Uterus (tissue), 4 donors: Measurements from ENCODE around the gene SLC38A2. TPM values are rescaled to one million over a fixed set of nuclear protein-coding genes. Genes with fewer than 3 reads are reported as not detected.
"Not testable (repeated sequence)": the region's sequence is repeated elsewhere in the genome, so short reads cannot be mapped to it uniquely, and the experiment has no call there.

Experiments used
- DNase-seq, 2 donors: peaks; one replicate each; pipeline ENCODE4 v3.0.0-alpha.2; 2019 to 2020
- H3K27ac ChIP-seq, 2 donors: fragments of 200-600 bp; sonication (generic); 1 replicate in 1 of 2; 2 replicates in 1 of 2; pipeline ENCODE4 v1.5.1; 2016 to 2018
- H3K27me3 ChIP-seq, 2 donors: fragments of 200-600 bp; sonication (generic); one replicate each; pipeline ENCODE4 v1.5.1; 2018 to 2019; ENCODE audit warnings: control low read depth in 1 of 2
- H3K36me3 ChIP-seq, 2 donors: fragments of 200-600 bp; sonication (generic); one replicate each; pipeline ENCODE4 v1.5.1; 2019; ENCODE audit warnings: control low read depth in 1 of 2
- H3K4me1 ChIP-seq, 2 donors: fragments of 200-600 bp; sonication (generic); one replicate each; pipeline ENCODE4 v1.5.1; 2018 to 2019; ENCODE audit warnings: control low read depth in 1 of 2
- H3K4me3 ChIP-seq, 2 donors: fragments of 200-600 bp; sonication (generic); 1 replicate in 1 of 2; 2 replicates in 1 of 2; pipeline ENCODE4 v1.5.1; 2018 to 2019; ENCODE audit warnings: mild to moderate bottlenecking in 1 of 2
- H3K9me3 ChIP-seq, 2 donors: fragments of 200-600 bp; sonication (generic); one replicate each; pipeline ENCODE4 v1.5.1; 2019; ENCODE audit warnings: control low read depth in 1 of 2
- POLR2A ChIP-seq, 2 donors: fragments of 450-650 bp; IDR thresholded peaks; one replicate each; pipeline ENCODE4 v1.6.1; 2016; ENCODE audit warnings: antibody characterized with exemption in 2 of 2, mild to moderate bottlenecking in 1 of 2, moderate library complexity in 1 of 2
- intact Hi-C: fragments of 100-400 bp; cut with DNase I; formaldehyde crosslinking; loops from one replicate; pipeline ENCODE4 v1.15.1; 2023; ENCODE audit warnings: low total_unique reads
- total RNA-seq, 4 donors: library from RNA; depleted of rRNA in 3 of 4; stranded (reverse); fragments of >200 nt in 3 of 4; gene quantifications; one replicate each; pipeline versions ENCODE4 v1.1.0 to v1.2.4, GENCODE V29; 2014 to 2023
- TF ChIP-seq, protein P1 (sequence below), 4 experiments: fragments of 200-600 bp in 2 of 4; fragments of 450-650 bp in 2 of 4; sonication (generic) in 2 of 4; IDR thresholded peaks; one replicate each; pipeline ENCODE4 v1.5.1; 2016 to 2019; ENCODE audit warnings: antibody characterized with exemption in 4 of 4, mild to moderate bottlenecking in 2 of 4, moderate library complexity in 1 of 4
- donor health status: DM: yes; HTN: yes; CAD: no.

Gene SLC38A2
- total RNA-seq, 4 donors from 2014 or later = 234 to 487 (median 372) TPM

DNA sequence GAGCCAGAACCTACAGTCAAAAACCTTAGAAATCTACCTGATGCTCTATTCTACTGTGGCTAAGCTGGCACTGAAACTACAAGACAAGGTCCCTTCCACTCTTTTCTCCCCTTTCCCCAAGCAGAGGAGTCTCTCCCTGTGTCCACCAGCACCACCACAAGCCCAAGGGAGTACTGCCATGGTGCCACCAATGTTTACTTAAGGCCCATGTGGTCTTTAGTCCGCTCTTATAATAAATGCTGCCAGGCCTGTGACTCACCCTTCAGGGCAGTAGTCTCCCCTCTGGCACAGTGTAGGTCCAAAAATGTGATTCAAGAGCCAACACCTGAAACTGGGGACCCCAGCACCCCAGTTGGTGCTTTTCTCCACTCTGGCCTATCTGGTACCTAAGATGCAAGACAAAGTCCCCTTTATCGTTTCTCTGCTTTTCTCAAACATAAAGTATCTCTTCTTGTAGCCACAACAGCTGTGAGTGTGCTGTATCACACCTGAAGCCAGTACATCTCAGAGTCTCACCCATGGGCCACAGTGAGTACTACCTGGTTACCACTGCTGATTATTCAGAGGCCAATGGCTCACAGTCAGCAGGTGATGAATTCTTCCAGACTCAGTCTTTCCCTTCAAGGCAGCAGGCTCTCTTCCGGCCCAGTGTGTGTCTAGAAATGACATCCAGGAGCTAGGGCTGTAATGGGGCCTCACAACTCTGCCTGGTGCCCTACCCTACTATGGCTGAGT, 29.3 kb downstream of the SLC38A2 start:
- DNase-seq = no peak
- intact Hi-C loops = no loop called here
- Histone ChIP-seq H3K27me3 (no peaks in the 10 kb centered on the region), H3K27ac (no peak overlapping the region), H3K4me1 (no peaks in the 10 kb centered on the region), H3K36me3 (no peaks in the 10 kb centered on the region), H3K9me3 (no peaks in the 10 kb centered on the region), H3K4me3 (no peak overlapping the region)
- TF ChIP-seq POLR2A (IDR thresholded peaks at IDR 0.05) = no peak
- TF ChIP-seq, protein P1, sequence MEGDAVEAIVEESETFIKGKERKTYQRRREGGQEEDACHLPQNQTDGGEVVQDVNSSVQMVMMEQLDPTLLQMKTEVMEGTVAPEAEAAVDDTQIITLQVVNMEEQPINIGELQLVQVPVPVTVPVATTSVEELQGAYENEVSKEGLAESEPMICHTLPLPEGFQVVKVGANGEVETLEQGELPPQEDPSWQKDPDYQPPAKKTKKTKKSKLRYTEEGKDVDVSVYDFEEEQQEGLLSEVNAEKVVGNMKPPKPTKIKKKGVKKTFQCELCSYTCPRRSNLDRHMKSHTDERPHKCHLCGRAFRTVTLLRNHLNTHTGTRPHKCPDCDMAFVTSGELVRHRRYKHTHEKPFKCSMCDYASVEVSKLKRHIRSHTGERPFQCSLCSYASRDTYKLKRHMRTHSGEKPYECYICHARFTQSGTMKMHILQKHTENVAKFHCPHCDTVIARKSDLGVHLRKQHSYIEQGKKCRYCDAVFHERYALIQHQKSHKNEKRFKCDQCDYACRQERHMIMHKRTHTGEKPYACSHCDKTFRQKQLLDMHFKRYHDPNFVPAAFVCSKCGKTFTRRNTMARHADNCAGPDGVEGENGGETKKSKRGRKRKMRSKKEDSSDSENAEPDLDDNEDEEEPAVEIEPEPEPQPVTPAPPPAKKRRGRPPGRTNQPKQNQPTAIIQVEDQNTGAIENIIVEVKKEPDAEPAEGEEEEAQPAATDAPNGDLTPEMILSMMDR (IDR thresholded peaks at IDR 0.05) = no peak

DNA sequence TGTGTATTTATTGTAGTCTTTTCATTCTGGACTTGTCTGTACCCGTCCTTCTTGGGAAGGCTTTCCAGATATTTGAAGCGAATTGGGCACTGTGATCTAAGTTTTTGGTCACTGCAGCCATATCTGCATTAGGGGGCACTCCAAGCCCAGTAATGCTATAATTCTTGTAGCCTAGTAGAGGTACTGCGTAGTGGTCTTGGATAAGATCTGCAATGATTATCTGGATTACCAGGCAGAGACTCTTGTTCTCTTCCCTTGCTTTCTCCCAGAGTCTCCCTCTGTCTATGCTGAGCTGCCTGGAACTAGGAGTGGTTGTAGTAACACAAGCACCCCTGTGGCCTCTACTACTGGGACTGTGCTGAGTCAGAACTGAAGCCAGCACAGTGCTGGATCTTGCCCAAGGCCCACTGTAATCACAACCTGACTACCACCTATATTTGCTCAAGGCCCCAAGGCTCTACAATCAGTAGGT, 30.0 kb downstream of the SLC38A2 start:
- H3K4me3 ChIP-seq = no peak overlapping the region
- H3K4me1 ChIP-seq = no peaks in the 10 kb centered on the region
- H3K27ac ChIP-seq = no peak overlapping the region
- intact Hi-C loops = no loop called here
- no peaks in the 10 kb centered on the region for H3K27me3 ChIP-seq
- no peaks in the 10 kb centered on the region for H3K9me3 ChIP-seq
- H3K36me3 ChIP-seq = no peaks in the 10 kb centered on the region
- DNase-seq = peak in 1 of 2 donors; percentile 33
- TF ChIP-seq, protein P1 (IDR thresholded peaks at IDR 0.05) = peak; percentile 47 to 81 (median 59)
- no peak for TF ChIP-seq POLR2A (IDR thresholded peaks at IDR 0.05)

DNA sequence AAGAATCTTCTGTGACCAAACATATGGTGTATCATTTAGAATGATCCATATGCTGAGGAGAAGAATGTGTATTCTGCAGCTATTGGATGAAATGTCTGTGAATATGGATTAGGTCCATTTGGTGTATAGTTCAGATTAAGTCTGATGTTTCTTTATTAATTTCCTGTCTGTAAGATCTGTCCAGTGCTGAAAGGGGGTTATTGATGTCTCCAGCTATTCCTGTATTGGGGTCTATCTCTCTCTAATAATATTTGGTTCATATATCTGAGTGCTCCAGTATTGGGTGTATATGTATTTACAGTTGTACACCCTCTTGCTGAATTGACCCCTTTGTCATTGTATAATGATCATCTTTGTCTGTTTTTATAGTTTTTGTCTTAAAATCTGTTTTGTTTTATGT, 33.5 kb downstream of the SLC38A2 start:
- Histone ChIP-seq H3K9me3 (no peaks in the 10 kb centered on the region), H3K27ac (no peak overlapping the region), H3K27me3 (no peaks in the 10 kb centered on the region), H3K4me1 (no peaks in the 10 kb centered on the region), H3K4me3 (no peak overlapping the region), H3K36me3 (no peaks in the 10 kb centered on the region)
- intact Hi-C loops = no loop called here
- no peak for DNase-seq
- TF ChIP-seq, protein P1 (IDR thresholded peaks at IDR 0.05) = no peak
- TF ChIP-seq POLR2A (IDR thresholded peaks at IDR 0.05) = no peak

DNA sequence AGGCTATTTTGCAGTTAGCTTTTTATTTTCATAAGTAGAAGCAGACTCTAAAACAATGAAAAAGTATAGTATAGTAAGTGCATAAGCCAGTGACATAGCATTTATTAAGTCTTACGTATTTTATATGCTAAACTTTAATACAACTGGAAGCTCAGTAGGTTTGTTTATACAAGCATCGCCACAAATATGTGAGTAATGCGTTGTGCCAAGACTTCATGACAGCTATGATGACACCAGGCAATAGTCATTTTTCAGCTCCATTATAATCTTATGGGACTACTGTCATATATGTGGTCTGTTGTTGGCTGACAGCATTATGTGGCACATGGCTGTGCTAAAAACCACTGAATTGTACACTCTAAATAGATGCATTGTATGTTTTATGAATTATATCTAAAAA, 40.3 kb downstream of the SLC38A2 start:
- DNase-seq = no peak
- Histone ChIP-seq H3K27me3 (no peaks in the 10 kb centered on the region), H3K9me3 (no peaks in the 10 kb centered on the region), H3K36me3 (no peaks in the 10 kb centered on the region), H3K4me1 (no peaks in the 10 kb centered on the region), H3K4me3 (no peak overlapping the region), H3K27ac (no peak overlapping the region)
- intact Hi-C loops = no loop called here
- TF ChIP-seq, protein P1 (IDR thresholded peaks at IDR 0.05) = no peak
- TF ChIP-seq POLR2A (IDR thresholded peaks at IDR 0.05) = no peak

DNA sequence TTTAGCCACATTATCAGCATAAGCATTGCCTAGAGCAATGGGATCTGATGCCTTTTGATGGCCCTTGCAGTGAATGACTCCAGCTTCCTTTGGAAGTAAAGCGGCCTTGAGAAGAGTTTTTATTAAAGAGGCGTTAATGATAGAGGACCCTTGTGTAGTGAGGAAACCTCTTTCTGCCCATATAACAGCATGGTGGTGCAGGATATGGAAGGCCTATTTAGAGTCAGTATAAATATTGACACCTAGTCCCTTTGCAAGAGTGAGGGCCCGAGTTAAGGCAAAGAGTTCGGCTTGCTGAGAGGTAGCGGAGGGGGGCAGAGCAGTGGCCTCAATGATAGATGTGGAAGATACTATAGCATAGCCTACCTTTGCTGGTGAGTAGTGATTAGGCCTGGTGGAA, 47.5 kb downstream of the SLC38A2 start:
- not testable (repeated sequence) for H3K36me3 ChIP-seq

More for the DNA sequence above, 47.5 kb downstream of the SLC38A2 start:
- H3K4me1 ChIP-seq, intact Hi-C loops, DNase-seq, H3K4me3 ChIP-seq, H3K27ac ChIP-seq, H3K9me3 ChIP-seq, H3K27me3 ChIP-seq: not testable (repeated sequence)
